Activated T-helper 1 cell treated with anti-CD3 and anti-CD28 coated beads, Interleukin-12 subunit alpha, Interleukin-12 subunit beta, Interleukin-2, Interleukin-4 antibody, amounts not matched to agents 30 ng/mL and 10 ng/mL and 1 ng/mL, durations not matched to agents 14 hours and 24 hours and 36 hours (primary cell): ENCODE results near the gene CYP26B1. TPM values are rescaled to one million over a fixed set of nuclear protein-coding genes. Genes with fewer than 3 reads are reported as not detected.

Source experiments
- DNase-seq: peaks from one replicate; pipeline ENCODE4 v3.0.0; 2021; ENCODE audit warnings: low spot score
- H3K27ac Mint-ChIP-seq: one replicate; pipeline ENCODE4 v1.8.0; 2021; ENCODE audit warnings: mild to moderate bottlenecking, mixed read lengths
- H3K27me3 Mint-ChIP-seq: one replicate; pipeline ENCODE4 v1.8.0; 2022; ENCODE audit warnings: mild to moderate bottlenecking, moderate library complexity, mixed read lengths; ENCODE audit not compliant: insufficient read depth
- H3K36me3 Mint-ChIP-seq: one replicate; pipeline ENCODE4 v1.8.0; 2021; ENCODE audit warnings: low read depth, mixed read lengths
- H3K4me1 Mint-ChIP-seq: one replicate; pipeline ENCODE4 v1.8.0; 2021; ENCODE audit warnings: low read depth, mixed read lengths
- H3K4me3 Mint-ChIP-seq: one replicate; pipeline ENCODE4 v1.8.0; 2021; ENCODE audit warnings: mild to moderate bottlenecking, moderate library complexity, mixed read lengths
- H3K9me3 Mint-ChIP-seq: one replicate; pipeline ENCODE4 v1.8.0; 2021; ENCODE audit warnings: mixed read lengths
- intact Hi-C: fragments of 100-400 bp; cut with micrococcal nuclease; formaldehyde crosslinking; loops from one replicate; pipeline ENCODE4 v1.15.1; 2024
- total RNA-seq: library from RNA; stranded (reverse); gene quantifications from 2 replicates; pipeline ENCODE4 v1.2.3, GENCODE V29; 2022

The CYP26B1 gene, protein sequence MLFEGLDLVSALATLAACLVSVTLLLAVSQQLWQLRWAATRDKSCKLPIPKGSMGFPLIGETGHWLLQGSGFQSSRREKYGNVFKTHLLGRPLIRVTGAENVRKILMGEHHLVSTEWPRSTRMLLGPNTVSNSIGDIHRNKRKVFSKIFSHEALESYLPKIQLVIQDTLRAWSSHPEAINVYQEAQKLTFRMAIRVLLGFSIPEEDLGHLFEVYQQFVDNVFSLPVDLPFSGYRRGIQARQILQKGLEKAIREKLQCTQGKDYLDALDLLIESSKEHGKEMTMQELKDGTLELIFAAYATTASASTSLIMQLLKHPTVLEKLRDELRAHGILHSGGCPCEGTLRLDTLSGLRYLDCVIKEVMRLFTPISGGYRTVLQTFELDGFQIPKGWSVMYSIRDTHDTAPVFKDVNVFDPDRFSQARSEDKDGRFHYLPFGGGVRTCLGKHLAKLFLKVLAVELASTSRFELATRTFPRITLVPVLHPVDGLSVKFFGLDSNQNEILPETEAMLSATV
- not detected in 2 replicates for total RNA-seq

DNA sequence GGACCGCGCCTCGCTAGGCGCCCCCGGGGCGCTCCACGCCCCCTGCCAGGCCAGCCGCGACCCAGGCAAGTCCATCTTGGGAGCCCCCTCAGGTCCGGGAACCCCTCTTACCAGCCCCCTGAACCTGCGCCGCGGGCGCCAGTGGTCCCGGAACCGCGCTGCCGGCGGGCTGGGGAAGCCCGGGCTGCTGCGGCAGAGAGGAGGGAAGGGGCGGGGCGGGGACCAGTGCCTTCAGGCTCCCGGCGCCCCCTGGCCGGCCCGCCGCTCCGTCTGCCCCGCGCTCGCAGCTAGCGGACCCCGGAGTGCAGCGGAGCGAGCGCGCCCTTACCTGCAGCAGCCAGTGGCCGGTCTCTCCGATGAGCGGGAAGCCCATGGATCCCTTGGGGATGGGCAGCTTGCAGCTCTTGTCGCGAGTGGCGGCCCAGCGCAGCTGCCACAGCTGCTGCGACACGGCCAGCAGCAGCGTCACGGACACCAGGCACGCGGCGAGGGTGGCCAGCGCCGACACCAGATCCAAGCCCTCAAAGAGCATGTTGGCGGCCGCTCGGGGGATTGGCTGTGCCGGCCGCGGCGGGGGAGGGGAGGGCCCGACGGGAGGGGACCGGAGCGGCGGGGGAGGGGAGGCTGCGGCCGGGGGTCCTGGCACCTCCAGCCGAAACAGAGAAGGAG lies at the start of gene CYP26B1:
Gene CYP26B1, minus strand, starts transcription at position 560 of the 669 bp plus-strand sequence. Its CDS starts 28 bp downstream, at position 532.
- Mint-ChIP-seq H3K4me3 (peak within 1 kb of the TSS; percentile 53), H3K36me3 (peaks cover 6% of the 10 kb centered on the region), H3K27ac (peak within 1 kb of the TSS; percentile 72), H3K27me3 (peaks cover 56% of the 10 kb centered on the region), H3K4me1 (peaks cover 21% of the 10 kb centered on the region), H3K9me3 (peaks cover 5% of the 10 kb centered on the region)
- intact Hi-C loops: loop anchor here (5.0 kb wide), 1 partner anchor 1260 kb away; no protein-coding TSS in a partner anchor
- no peak for DNase-seq

DNA sequence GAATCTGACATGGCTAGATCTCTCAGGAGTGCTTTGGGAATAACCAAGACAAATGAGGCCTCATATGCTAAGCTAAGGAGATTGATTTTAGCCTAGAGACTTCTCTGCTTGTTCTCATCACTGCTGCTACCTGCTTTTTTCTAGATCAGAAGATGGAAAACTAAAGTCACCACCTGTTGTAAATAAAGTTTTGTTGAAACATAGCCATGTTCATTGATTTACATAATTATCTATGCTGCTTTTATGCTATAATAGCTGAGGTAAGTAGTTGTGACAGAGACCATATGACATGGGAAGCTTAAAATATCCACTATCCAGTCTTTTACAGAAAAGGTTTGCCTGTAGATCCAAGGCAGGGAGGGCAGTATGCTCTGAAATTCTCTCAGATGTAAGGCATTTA lies 46.1 kb upstream of the CYP26B1 start:
- H3K27ac Mint-ChIP-seq: no peak overlapping the region
- H3K4me3 Mint-ChIP-seq: no peak overlapping the region
- no peaks in the 10 kb centered on the region for H3K4me1 Mint-ChIP-seq
- H3K36me3 Mint-ChIP-seq: no peaks in the 10 kb centered on the region
- intact Hi-C loops: no loop called here
- no peak for DNase-seq
- H3K9me3 Mint-ChIP-seq: no peaks in the 10 kb centered on the region
- H3K27me3 Mint-ChIP-seq: no peaks in the 10 kb centered on the region

DNA sequence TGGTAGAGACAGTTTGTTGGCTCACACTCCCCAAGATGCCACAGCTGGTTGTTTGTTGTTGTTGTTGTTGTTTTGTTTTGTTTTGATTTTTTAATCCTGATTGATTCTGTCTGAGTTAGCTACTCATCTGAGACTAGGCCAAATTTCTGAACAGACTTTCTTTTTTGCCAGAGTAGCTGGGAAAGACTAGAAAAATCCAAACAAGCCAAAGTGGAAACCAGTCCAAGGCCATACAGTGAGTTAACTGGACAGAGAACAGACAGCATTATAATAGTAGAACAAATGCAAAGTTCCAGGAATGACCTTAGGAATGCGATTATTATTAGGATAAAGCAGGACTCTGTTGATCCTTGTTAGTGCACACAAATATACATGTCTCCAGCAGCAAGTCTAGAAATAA lies 43.8 kb upstream of the CYP26B1 start:
- H3K9me3 Mint-ChIP-seq: no peaks in the 10 kb centered on the region
- DNase-seq: no peak
- no peak overlapping the region for H3K4me3 Mint-ChIP-seq
- no peaks in the 10 kb centered on the region for H3K27me3 Mint-ChIP-seq
- H3K36me3 Mint-ChIP-seq: no peaks in the 10 kb centered on the region
- no peak overlapping the region for H3K27ac Mint-ChIP-seq
- H3K4me1 Mint-ChIP-seq: no peaks in the 10 kb centered on the region
- intact Hi-C loops: no loop called here

DNA sequence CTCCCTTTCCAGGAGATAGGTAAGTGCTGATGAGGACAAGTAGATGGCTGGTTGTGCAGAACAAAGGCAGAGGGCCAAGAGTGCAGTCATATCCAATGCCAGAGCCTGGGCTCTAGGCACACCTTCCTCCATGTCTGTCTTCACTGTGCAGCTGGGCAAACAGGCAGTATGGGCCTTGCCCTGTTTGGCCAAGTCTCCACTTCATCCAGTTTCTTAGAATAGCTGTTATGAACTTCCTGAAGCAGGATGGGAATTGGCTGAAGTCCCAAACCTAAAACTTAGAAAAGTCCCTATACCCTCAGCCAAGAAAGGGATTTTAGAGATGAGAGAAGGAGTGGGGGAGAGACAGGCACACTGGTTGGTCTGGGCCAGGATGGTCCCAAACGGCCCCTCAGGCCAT lies 37.5 kb upstream of the CYP26B1 start:
- no peaks in the 10 kb centered on the region for H3K36me3 Mint-ChIP-seq
- H3K4me3 Mint-ChIP-seq: no peak overlapping the region
- H3K4me1 Mint-ChIP-seq: no peaks in the 10 kb centered on the region
- no peaks in the 10 kb centered on the region for H3K9me3 Mint-ChIP-seq
- DNase-seq: no peak
- intact Hi-C loops: no loop called here
- no peaks in the 10 kb centered on the region for H3K27me3 Mint-ChIP-seq
- no peak overlapping the region for H3K27ac Mint-ChIP-seq

DNA sequence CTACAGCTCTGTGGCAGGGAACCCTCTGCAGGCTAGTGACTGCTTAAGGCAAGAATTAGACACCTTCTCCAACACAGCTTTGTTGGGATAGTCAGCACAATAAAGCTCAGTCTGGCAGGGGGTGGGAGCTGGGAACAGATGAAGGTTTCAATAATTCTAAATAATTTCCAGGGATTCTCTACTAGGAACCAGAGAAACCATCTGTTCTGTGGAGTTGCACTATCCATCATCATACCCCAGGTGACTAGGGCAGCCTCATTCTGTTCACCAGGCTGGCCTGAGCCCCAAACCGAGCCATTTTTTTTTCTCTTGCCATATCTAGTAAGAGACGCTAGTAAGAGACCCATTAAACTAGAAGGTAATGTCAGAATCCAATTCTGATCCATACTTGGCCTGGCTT lies 35.8 kb upstream of the CYP26B1 start:
- Mint-ChIP-seq H3K9me3 (no peaks in the 10 kb centered on the region), H3K4me3 (no peak overlapping the region), H3K4me1 (no peaks in the 10 kb centered on the region), H3K36me3 (no peaks in the 10 kb centered on the region), H3K27me3 (no peaks in the 10 kb centered on the region), H3K27ac (no peak overlapping the region)
- intact Hi-C loops: no loop called here
- DNase-seq: no peak

DNA sequence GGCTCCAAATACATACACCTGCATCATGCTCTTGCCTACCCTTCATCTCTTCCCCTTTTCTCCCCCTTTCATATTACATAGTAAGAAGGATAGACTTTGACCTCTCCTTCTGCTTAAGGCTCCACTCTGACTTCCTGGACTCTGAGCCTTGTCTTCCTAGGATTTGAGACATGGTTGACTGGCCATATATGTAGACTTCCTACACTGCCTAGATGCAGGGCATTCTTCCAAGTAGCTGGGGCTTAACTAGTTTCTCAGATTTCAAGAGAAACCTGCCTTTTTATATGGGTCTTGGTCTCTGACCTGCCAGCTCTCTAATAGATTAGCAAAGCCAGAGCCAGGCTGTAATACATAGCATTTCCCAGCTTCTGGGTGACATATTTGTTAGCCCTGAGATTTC lies 35.4 kb upstream of the CYP26B1 start:
- Mint-ChIP-seq H3K27me3 (no peaks in the 10 kb centered on the region), H3K4me1 (no peaks in the 10 kb centered on the region), H3K4me3 (no peak overlapping the region), H3K36me3 (no peaks in the 10 kb centered on the region), H3K9me3 (no peaks in the 10 kb centered on the region), H3K27ac (no peak overlapping the region)
- no peak for DNase-seq
- intact Hi-C loops: no loop called here

DNA sequence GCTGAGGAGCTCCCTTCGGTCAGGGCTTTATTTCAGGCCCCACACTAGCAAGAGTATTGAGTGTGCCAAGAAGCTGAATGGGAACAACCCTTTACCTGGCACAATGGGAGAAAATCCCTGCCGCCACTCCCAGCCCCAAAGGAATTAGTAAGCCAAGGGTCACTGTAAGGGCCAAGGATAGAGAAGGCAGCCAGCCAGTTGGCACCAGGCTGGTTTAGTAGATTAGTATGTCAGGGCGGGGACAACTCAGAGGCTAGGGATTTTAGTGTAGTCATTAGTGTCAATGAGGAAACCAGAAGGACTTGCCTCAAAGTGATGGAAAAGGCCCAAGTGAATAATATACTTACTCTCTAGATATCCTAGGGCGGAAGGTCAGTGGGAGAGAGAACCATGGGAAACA lies 34.9 kb upstream of the CYP26B1 start:
- intact Hi-C loops: no loop called here
- H3K9me3 Mint-ChIP-seq: no peaks in the 10 kb centered on the region
- H3K4me3 Mint-ChIP-seq: no peak overlapping the region
- no peak overlapping the region for H3K27ac Mint-ChIP-seq
- H3K36me3 Mint-ChIP-seq: no peaks in the 10 kb centered on the region
- no peaks in the 10 kb centered on the region for H3K27me3 Mint-ChIP-seq
- no peak for DNase-seq
- no peaks in the 10 kb centered on the region for H3K4me1 Mint-ChIP-seq

DNA sequence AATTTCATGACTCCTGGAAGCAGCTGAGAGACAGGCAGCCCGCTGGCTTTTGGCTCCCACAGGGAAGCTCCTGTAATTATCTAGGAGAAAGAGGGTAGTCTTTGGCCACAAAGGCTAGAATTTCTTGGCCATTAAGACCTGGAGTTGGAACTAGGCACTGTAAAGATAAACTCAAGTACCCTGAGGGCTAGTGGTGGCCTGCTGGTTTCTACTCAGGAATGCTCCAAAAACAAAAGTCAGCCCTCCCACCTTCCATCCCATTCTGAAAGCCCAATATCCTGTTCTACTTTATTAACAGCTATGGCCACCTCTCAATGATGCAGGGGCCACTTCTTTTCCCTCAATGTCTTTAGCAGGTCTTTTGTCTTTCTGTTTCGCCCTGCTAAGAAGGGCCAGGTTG lies 34.0 kb upstream of the CYP26B1 start:
- DNase-seq: no peak
- intact Hi-C loops: no loop called here
- Mint-ChIP-seq H3K4me1 (no peaks in the 10 kb centered on the region), H3K4me3 (no peak overlapping the region), H3K27ac (no peak overlapping the region), H3K27me3 (no peaks in the 10 kb centered on the region), H3K9me3 (no peaks in the 10 kb centered on the region), H3K36me3 (no peaks in the 10 kb centered on the region)

DNA sequence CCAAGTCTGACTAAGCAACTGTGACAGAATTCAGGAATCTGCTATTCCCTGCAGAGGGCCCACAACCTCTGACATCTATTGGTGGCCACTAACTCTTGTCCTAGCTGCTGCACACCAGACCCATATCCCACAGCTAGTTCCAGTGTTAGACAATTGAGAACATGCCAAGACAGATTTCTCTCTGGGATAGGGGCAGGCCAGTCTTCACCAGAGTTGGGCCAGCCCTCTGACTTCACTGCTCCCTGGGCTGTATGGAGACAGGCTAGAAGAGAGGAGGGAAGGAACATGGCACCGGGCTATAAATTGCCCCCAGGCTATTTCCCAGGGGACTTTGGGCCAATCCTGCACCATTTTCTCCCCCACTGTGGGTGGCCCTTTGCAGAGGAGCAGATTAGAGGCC lies 32.7 kb upstream of the CYP26B1 start:
- H3K36me3 Mint-ChIP-seq: no peaks in the 10 kb centered on the region
- intact Hi-C loops: no loop called here
- H3K4me3 Mint-ChIP-seq: no peak overlapping the region
- H3K27ac Mint-ChIP-seq: no peak overlapping the region
- DNase-seq: no peak
- H3K27me3 Mint-ChIP-seq: no peaks in the 10 kb centered on the region
- H3K9me3 Mint-ChIP-seq: no peaks in the 10 kb centered on the region
- no peaks in the 10 kb centered on the region for H3K4me1 Mint-ChIP-seq

DNA sequence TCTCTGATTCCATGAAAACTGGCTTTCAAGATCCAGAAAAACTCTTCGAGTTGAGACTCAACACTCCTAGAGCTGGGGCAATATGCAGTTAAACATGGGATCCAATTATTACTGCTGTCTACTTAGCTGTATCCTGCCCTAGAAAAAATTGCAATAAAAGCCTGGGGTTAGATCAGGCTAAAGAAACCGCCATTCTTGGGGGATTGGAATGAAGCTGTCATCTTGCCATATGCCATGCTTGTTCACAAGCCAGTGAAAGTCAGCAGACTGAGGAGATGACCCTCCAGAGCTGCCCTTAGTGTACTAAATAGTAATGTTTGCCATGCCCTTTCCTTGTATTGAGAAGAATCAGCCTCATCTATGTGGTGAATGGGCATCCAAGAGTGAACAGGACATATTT lies 30.9 kb upstream of the CYP26B1 start:
- Mint-ChIP-seq H3K4me3 (no peak overlapping the region), H3K27ac (no peak overlapping the region), H3K36me3 (no peaks in the 10 kb centered on the region), H3K4me1 (no peaks in the 10 kb centered on the region), H3K9me3 (no peaks in the 10 kb centered on the region), H3K27me3 (no peaks in the 10 kb centered on the region)
- DNase-seq: no peak
- intact Hi-C loops: no loop called here

DNA sequence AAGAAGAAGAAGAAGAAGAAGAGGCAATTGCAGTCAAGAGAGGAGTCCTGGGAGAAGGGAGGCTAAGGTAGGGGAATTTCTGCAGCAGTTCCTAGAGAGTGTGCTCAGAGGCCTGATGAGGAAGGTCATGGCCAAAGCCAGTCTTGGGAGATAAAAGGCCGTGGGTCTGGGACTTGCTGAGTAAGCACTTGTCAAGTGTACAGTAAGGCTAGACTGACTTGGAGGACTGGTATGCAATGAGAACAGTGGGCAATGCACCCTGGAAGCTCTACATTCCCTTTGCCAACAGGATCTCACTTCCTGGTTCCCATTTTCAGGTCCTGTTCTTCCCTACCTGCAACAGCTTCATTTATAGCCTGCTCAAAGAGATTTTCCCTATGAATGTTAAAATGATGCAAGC lies 28.6 kb upstream of the CYP26B1 start:
- Mint-ChIP-seq H3K27ac (no peak overlapping the region), H3K9me3 (no peaks in the 10 kb centered on the region), H3K4me3 (no peak overlapping the region), H3K36me3 (no peaks in the 10 kb centered on the region), H3K27me3 (no peaks in the 10 kb centered on the region), H3K4me1 (no peaks in the 10 kb centered on the region)
- no peak for DNase-seq
- intact Hi-C loops: no loop called here

DNA sequence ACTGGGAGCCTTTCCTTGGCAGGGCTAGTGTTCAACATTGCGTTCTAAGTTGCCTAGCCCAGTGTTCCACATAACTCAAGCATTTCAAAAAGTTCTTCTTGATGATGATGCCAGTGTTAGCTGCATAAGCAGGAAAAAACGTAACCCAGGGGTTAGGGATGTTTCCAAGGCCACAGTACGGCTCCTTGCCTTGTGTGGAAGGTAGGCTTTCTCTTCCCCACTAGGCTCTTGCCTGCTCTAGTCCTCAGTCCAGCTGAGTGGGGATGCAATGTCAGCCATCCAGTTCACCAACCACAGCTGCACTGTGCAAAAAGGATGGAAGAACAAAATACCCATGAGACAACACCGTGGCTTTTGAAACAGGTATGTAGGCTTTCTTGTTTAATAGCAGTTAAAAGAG lies 28.0 kb upstream of the CYP26B1 start:
- H3K4me1 Mint-ChIP-seq: no peaks in the 10 kb centered on the region
- no peaks in the 10 kb centered on the region for H3K9me3 Mint-ChIP-seq
- peaks cover 3% of the 10 kb centered on the region for H3K27me3 Mint-ChIP-seq
- intact Hi-C loops: no loop called here
- no peak overlapping the region for H3K27ac Mint-ChIP-seq
- H3K36me3 Mint-ChIP-seq: no peaks in the 10 kb centered on the region
- no peak overlapping the region for H3K4me3 Mint-ChIP-seq
- DNase-seq: no peak

DNA sequence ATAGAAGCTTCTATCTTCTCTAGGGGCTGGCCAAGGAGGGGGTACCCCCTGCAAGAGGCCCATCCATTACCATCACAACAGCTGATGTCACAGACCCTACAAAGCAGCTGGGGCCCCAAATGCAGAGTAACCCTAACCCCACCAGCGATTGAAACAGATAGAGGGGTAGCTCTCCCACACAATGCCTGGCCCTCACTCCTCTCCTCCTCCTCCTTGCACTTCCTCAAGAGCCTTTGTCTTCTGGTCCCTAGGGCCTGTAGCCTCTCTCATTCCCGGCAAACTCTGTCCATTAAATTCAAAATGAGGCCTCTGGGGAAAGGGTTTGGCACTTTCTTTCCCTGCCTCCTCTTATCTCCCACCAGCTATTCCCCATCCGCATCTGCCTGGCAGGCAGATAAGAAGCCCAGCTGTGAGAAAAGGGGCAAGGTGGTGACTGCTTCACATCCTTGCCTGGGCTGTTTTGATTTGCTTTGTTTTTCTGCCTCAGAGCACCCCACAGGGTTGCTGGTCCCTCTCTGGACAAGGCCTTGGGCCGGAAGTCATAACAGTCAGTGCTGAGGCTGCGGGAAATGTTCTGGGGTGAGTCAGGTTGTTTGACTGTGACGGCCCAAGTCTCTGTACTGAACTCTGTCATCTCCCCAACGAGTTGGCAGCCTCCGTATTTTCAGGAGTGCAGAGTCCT lies 26.1 kb upstream of the CYP26B1 start:
- Mint-ChIP-seq H3K27ac (no peak overlapping the region), H3K36me3 (no peaks in the 10 kb centered on the region), H3K4me3 (no peak overlapping the region), H3K4me1 (no peaks in the 10 kb centered on the region), H3K27me3 (peaks cover 3% of the 10 kb centered on the region), H3K9me3 (no peaks in the 10 kb centered on the region)
- intact Hi-C loops: no loop called here
- DNase-seq: no peak
